GM19023 (cell line): ENCODE measurements around the gene RNF182.
"Not testable (repeated sequence)": the region's sequence is repeated elsewhere in the genome, so short reads cannot be mapped to it uniquely, and the experiment has no call there.

ENCODE experiments used
- ATAC-seq: cut with Tn5 transposase; IDR thresholded peaks from one replicate; pipeline ENCODE4 v1.9.1; 2021; ENCODE audit warnings: mild to moderate bottlenecking, moderate library complexity; ENCODE audit not compliant: unreplicated experiment

The RNF182 gene, protein sequence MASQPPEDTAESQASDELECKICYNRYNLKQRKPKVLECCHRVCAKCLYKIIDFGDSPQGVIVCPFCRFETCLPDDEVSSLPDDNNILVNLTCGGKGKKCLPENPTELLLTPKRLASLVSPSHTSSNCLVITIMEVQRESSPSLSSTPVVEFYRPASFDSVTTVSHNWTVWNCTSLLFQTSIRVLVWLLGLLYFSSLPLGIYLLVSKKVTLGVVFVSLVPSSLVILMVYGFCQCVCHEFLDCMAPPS

DNA sequence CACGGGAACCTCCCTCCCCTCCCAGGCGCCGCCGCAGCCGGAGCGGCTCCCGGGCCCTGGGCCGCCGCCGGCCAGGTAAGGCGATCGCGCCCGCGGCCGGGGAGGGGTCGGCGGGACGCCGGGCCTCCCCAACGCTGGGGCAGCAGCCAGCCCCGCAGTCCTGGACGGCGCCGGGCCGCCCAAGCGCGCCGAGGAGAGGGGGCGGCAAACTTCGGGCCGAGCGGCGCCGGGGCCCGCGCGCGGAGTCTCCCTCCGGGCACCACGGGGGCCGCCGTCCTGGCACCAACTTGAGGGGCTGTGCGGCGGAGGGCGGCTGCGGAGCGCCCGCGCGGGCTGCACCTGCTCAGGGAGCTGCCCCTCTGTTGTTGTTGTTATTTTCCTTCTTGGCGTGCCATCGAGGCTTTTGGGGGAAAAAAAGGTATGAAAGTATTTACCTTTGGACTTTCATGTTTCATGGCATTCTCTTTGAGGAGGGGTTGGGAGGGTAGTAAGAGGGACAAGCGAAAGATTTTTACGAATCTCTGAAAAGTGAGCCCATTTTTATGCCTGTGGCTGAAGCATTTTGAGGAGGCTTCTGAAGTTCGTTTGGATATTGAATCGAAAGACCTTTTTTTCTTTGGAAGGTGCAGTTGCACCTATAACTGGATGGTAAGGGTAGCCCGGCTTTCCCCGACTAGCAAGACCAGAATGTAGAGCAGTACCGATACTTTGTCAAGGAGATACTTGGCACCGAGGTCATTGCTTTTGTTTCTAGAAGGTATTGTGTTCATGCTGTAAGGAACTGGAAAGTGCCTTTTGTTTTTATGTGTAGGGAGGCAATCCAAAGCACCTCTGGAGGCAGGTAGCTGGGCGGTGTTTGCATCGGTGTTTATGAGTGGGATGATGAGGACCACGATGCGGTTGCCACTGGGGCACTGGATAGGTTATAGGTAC lies at the start of gene RNF182:
TSS of gene RNF182 (plus strand) at position 4 of the 933 bp plus-strand sequence. CDS start 52,168 bp downstream, outside the sequence.
- no peak for ATAC-seq

DNA sequence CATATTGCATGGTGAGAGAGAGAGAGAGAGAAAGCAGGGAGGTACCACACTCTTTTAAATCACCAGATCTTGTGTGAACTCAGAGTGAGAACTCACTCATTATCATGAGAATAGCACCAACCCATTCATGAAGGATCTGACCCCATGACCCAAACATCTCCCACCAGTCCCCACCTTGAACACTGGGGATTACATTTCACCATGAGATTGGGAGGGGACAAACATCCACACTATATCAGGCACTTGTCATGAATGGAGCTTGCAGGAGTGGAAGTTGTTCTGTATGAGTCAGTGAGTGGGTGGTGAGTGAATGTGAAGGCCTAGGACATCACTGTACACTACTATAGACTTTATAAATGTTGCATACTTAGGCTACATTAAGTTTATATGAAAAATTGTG lies 47.7 kb upstream of the RNF182 start:
- no peak for ATAC-seq

DNA sequence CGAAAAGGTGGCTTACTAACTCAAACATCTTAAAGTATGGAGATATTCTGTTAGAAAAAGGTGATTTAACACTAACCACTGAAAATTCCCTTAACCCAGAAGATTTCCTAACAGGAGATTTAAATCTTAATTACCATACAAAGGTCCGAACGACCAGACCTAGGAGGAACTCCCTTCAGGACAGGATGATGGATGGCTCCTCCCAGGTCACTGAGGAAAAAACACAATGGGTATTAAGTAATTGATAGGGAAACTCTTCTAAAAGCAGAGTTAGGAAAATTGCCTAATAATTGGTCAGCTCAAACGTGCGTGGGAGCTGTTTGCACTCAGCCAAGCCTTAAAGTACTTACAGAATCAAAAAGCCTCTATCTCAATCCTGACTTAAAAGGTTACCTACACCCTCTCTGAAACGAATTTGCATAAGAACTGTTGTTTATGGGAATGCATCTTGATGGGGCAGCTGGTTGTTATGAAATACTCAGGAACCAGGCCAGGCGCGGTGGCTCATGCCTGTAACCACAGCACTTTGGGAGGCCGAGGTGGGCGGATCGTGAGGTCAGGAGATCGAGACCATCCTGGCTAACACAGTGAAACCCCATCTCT lies 44.6 kb upstream of the RNF182 start:
- ATAC-seq = not testable (repeated sequence)

DNA sequence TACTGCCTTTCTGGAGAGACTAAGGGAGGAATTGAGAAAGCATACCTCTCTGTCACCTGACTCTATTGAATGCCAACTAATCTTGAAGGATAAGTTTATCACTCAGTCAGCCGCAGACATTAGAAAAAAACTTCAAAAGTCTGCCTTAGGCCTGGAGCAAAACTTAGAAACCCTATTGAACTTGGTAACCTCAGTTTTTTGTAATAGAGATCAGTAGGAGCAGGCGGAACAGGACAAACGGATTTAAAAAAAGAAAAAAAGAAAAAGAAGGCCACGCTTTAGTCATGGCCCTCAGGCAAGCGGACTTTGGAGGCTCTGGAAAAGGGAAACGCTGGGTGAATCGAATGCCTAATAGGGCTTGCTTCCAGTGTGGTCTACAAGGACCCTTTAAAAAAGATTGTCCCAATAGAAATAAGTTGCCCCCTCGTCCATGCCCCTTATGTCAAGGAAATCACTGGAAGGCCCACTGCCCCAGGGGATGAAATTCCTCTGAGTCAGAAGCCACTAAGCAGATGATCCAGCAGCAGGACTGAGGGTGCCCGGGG lies 43.1 kb upstream of the RNF182 start:
- ATAC-seq = no peak

DNA sequence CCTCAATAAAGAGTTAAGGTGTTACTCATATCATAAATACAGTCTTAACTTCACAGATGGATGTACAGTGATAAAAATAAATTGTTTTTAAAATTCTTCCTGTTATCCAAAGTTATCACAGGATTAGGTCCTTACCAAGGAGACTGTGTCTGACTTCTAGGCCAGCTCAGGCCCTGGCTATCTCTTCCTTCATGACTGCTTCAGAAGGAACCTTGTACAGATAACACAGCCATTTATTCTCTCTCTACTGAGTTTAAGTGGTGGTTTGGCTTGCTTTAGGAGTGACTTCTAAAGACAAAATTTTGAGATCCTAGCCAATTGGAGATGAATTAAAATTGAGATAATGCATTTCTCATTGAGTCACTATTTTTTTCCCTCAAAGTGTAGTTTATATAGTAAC lies 40.8 kb upstream of the RNF182 start:
- no peak for ATAC-seq

DNA sequence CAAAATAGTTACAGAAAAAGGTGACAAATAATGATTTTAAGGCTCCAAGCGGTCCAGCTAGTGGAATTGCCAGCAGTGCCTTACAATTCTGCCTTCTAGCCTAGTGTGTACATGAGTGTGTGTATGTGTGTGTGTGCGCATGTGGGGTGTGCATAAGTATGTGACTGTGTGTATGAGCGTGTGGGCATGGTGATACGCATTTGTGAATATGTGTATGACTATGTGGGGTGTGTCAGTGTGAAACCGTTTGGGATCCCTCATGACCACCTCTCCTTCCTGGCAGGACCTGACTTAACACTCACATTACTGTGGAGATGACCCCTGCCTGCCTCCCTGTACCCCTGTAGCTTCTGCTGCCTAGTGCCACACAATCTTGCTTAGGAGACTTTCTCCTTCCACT lies 40.4 kb upstream of the RNF182 start:
- ATAC-seq = no peak

DNA sequence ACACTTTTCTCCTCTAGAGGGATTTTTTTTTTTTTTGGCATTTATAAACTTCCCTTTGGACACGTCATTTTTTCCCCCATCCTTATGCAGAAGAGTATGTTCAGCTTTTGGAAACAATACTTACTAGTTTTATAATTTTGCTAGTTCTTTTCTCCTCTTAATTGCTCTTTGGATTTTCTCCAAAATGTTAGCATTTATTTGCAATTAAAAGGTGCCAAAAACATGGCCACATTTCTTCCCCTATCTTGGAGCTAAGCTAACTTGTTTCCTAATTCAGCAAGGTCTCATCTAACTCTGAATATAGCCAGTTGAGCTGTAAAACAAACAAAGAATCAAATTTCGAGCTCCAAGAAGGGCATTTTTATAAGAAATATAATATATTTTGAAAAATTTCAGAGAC lies 39.2 kb upstream of the RNF182 start:
- no peak for ATAC-seq

DNA sequence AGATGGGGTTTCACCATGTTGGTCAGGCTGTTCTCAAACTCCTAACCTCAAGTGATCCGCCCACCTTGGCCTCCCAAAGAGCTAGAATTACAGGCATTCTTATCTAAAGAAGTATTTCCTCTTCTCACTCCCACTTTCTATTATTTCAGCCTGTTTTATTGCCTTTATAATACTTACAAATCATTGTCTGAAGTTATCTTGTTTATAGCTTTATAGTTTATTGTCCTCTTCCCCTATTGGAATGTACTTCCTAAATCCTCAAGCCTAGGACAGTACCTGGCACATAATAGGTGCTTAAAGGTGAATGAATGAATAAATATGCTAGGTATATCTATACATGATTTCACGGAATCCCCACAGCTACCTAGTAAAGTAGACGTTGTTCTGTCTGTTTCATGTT lies 37.8 kb upstream of the RNF182 start:
- ATAC-seq = no peak

DNA sequence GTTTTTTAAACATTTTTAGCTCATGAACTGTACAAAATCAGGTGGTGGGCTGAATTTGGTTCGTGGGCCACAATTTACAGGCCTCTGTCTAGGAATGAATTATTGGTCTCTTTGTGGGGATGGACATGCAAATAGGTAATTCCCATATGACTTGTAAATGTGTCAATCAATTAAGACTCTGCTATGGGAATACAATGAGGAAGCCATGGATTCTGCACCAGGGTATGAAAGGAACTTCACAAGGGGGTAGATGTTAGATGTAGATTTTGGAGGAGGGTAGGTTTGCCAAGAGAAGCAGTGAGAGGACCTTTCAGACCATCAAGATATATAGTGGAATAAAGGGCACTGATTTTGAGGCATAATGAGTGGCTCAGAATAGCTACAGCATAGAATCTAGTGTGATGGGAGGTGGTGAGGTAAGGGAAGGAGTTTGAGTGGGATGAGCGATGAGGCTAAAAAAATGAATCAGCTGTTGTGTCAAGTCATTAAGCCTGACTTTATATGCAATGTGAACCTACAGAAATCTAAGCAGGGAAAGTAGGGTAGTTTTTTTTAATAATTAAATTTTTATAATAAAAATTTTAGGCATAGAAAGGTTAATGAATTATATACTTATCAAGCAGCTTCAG lies 32.6 kb upstream of the RNF182 start:
- no peak for ATAC-seq

DNA sequence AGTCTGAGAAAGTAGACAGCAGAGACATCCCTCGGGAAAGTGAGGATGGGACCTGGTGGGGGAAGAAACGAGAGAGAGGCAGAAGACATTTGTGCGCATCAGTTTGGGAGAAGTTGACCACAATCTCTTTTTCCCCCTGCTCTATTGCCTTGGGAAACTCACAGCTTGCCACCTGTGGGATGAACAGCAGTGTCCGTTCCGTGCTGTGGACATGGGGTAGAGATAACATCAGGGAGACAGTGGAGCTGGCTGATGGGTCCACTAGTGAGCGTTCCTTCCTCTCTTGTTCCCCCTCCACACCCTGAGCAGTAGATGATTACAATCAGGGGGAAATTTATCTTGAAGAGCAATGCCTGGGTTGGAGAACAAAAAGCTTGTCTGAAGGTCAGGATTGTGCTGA lies 21.8 kb upstream of the RNF182 start:
- ATAC-seq = no peak

DNA sequence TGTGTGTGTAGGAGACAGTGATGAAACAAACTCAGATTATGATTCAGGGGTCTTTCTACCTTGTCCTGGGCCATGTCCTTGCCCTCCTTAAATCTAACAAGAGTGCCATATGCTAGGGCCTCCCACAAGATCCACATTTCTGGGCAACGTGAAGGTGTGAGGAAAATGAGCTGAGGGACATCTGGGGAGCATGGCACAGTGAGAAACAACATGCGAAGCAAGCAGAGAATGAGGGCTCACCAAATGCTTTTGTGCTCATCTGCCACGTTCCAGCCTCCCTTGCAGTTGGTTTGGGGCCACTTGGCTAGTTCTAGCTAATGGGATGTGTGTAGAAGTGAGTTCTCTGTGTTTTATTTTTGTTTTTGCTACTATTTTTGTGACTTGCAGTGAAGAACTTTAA lies 21.4 kb upstream of the RNF182 start:
- no peak for ATAC-seq

DNA sequence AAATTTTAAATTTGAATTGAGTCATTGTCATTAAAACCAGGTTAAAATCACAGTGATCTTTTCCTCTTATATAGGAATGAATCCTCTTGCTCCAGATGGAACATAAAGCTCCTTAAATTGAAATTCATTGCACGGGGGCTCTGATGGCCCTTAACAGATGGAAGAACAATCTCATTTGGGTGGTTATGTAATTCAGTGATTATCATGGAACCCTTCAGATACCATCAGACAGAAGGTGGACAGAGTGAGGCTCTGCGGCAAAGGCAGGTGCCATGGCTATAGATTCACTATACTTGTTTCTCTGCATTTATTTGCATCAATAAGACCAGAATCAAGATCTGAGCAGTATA lies 17.8 kb upstream of the RNF182 start:
- ATAC-seq = no peak

DNA sequence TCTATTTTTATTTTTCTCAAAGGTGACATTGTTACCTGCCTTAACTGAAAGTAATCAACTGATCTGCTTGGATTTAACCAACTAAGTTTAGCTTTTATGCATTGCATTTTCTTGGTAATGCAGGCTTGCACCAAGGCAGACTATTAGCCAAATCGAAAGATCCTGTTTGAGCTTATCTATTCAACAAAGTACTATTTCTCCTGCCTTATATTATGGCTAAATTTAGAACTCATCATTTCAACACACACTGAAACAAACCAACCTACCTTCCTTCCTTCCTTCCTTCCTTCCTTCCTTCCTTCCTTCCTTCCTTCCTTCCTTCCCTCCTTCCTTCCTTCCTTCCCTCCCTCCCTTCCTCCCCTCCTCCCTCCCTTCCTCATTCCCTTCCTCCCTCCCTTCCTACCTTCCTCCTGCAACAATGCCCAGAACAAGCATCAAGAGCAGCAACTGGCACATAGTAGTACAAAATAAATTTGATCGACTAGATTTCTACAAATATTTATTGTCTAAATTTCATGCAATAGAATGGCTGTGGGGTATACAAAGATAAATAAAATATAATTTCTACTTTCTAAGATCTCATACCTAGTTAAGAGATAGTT lies 17.0 kb upstream of the RNF182 start:
- no peak for ATAC-seq

DNA sequence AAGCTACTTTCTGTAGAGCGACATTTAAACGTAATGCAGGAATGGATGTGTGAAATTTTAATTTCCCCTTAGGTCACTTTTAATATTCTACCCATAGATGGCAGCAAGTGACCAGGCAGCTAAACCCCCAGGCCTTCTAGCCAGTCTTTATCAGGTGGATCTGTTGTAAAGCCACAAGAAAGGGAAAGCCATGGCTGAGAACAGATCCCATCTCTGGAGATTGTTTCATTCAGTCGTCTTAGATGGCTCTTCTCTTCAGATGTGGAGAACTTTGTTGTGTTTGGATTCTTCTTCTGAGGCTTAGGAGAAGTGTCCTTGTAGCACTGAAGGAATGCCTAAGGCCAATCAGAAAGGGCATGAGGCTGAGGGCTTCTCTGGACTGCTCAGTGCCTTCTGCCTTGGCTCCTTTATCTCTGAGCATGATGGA lies 15.8 kb upstream of the RNF182 start:
- ATAC-seq = no peak

DNA sequence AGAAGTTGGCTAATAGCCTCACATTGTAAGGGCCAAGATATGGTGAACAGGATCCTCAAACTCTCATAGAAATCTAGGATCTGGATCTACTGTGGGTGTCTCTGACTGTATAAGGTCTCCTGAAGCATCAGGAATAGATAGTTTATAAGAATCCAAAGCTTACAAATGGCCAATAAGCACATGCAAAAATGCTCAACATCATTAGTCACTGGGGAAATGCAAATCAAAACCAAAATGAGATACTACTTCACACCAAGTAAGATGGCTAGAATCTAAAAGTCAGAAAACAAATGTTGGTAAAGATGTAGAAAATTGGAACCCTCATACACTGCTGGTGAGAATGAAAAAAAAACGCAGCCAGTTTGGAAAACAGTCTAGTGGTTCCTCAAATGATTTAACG lies 14.3 kb upstream of the RNF182 start:
- ATAC-seq = no peak

DNA sequence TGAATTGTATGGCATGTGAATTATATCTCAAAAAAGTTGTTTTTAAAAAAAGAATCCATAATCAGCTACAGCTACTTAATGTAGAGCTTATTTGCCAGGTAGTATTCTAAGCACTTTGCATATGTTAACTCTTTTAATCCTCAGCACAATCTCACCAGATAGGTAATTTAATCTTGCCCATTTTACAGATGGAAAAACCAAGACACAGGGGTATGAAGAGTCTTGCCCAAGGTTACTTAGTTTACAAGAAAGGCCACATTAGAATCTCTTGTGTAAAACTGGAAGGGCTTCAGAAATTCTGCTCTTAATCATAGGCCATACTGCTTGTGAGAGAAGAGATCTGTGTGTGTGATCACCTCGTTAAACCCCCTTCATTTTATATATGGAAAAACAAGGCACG lies 13.4 kb upstream of the RNF182 start:
- no peak for ATAC-seq

DNA sequence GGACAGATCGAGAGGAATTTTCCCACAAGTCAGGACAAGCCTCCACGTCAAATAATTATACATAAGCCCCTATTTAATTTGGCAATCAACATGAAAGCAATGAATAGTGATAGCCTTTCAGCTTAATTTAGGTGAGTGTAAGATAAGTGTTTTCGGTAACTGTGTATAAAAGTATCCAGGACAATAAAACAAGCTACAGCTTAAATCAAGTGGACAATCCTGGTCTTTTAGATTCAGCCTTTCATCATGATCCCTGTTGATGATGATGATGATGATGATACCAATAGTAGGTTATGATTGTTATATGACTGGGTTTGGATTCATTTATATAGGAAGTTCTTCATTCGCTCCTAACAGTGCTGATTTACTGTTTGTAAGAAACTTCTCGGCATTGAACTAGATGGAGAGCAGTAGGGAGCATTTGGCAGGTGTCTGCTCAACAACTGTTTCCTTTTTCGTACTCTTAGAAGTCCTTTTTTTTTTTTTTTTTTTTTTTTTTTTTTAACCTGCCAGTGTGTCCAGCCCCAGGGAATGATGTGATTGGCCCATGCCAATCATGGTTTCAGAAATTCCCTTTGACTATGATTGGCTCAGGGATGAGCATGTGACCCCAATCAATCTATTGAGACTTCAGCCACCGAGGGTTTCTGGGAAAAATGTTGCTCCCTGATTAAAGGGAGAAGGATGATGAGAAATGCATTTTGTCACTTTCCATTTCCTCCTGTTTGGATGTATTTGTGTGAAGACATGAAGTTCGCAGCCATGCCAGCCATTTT lies 11.3 kb upstream of the RNF182 start:
- no peak for ATAC-seq

DNA sequence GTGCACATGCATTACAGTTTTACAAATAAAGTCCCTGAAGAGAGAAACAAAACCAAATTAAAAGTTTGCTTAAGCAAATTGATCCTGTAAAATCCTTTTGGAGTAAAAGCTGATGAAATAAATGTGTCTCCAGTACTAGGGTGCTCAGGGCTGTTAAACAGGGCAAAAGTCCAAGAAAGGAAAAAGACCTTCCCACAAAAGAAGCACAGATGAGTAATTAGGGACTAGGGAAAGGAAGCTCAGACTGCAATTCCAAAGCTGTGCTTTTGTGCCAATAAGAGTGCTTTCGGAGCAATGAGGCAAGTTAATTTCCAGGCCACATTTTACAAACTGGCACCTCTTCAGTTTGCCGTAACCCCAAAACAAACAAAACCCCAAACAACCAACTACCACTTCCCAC lies 10.4 kb upstream of the RNF182 start:
- no peak for ATAC-seq

DNA sequence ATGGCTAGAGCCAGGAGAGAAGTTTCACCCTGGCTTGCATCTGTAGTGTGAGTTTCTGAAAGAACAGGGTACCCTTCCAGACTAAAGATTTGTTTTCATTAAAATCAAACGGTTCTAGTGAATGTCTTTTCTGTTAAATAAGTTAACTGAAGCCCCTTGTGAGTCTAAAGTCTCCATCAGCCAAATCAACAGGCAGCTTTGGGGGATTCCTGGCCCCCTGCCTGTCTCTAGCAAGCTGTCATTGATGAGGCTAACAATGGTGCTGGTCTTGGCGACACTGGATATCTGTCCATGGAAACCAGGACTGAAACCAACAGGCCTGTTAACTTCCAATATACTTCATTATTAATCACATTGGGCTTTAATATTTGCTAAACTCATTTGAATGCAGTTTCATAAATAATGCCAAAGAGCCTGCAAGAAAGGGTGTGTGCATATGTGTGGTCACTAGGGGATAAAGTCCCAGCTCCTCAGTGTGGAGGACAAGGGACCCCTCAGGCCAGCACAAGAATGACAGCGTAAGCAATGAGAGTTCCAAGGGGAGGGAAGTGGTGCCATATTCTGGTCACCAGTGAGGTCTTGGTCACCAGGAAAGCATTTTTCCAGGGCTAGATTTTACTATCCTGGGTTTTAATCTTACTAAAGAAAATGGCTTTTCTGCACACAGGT lies 9.1 kb upstream of the RNF182 start:
- ATAC-seq = no peak
